Nephron (organoid): ENCODE measurements around the gene GLYATL3.
"Not testable (repeated sequence)": the region's sequence is repeated elsewhere in the genome, so short reads cannot be mapped to it uniquely, and the experiment has no call there.

ENCODE experiments used
- H3K27ac Mint-ChIP-seq, 3 experiments: 2 replicates each; pipeline ENCODE4 v1.8.0; 2020; ENCODE audit warnings: mixed read lengths in 3 of 3, mild to moderate bottlenecking in 2 of 3, moderate library complexity in 1 of 3
- H3K27me3 Mint-ChIP-seq: 2 replicates; pipeline ENCODE4 v1.8.0; 2021; ENCODE audit warnings: low read depth, mild to moderate bottlenecking, moderate library complexity, mixed read lengths
- H3K36me3 Mint-ChIP-seq: 2 replicates; pipeline ENCODE4 v1.8.0; 2020; ENCODE audit warnings: low read depth, mixed read lengths
- H3K4me1 Mint-ChIP-seq: 2 replicates; pipeline ENCODE4 v1.8.0; 2020; ENCODE audit warnings: mixed read lengths
- H3K4me3 Mint-ChIP-seq, 3 experiments: 2 replicates each; pipeline ENCODE4 v1.8.0; 2020; ENCODE audit warnings: mild to moderate bottlenecking in 3 of 3, mixed read lengths in 3 of 3, moderate library complexity in 2 of 3
- H3K9me3 Mint-ChIP-seq: 2 replicates; pipeline ENCODE4 v1.8.0; 2020; ENCODE audit warnings: mixed read lengths
- CTCF ChIP-seq, 3 experiments: fragments of 200-600 bp; sonication (generic); IDR thresholded peaks; one replicate each; pipeline ENCODE4 v1.5.0; 2021; ENCODE audit warnings: antibody characterized with exemption in 3 of 3; ENCODE audit not compliant: unreplicated experiment in 3 of 3

The GLYATL3 gene

GRCh38 chr6:49479308-49479970 lies 20.3 kb upstream of the GLYATL3 start:
- H3K9me3 Mint-ChIP-seq = peaks cover 2% of the 10 kb centered on the region

DNA sequence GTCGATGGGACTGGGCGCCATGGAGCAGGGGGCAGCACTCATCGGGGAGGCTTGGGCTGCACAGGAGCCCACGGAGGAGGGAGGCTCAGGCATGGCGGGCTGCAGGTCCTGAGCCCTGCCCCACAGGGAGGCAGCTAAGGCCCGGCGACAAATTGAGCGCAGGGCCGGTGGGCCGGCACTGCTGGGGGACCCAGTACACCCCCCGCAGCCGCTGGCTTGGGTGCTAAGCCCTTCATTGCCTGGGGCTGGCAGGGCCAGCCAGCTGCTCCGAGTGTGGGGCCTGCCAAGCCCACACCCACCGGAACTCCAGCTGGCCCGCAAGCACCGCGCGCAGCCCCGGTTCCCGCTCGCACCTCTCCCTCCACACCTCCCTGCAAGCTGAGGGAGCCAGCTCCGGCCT lies 17.9 kb upstream of the GLYATL3 start:
- H3K9me3 Mint-ChIP-seq, H3K4me1 Mint-ChIP-seq, H3K27me3 Mint-ChIP-seq, H3K4me3 Mint-ChIP-seq, H3K27ac Mint-ChIP-seq: not testable (repeated sequence)
- H3K36me3 Mint-ChIP-seq = peaks cover 36% of the 10 kb centered on the region

More at GRCh38 chr6:49479308-49479970, 20.3 kb upstream of the GLYATL3 start:
- Mint-ChIP-seq H3K27ac (no peak overlapping the region), H3K4me1 (no peaks in the 10 kb centered on the region), H3K4me3 (no peak overlapping the region), H3K27me3 (no peaks in the 10 kb centered on the region), H3K36me3 (peaks cover 49% of the 10 kb centered on the region)
- no peak for TF ChIP-seq CTCF (IDR thresholded peaks at IDR 0.05; ENCODE audit: unreplicated experiment in 3 of 3)

GRCh38 chr6:49483380-49483779 lies 16.3 kb upstream of the GLYATL3 start:
- not testable (repeated sequence) for H3K4me3 Mint-ChIP-seq, H3K27me3 Mint-ChIP-seq

GRCh38 chr6:49490633-49491032 lies 9.1 kb upstream of the GLYATL3 start:
- H3K4me3 Mint-ChIP-seq = no peak overlapping the region
- no peak for TF ChIP-seq CTCF (IDR thresholded peaks at IDR 0.05; ENCODE audit: unreplicated experiment in 3 of 3)
- no peaks in the 10 kb centered on the region for H3K27me3 Mint-ChIP-seq
- H3K36me3 Mint-ChIP-seq = peaks cover 18% of the 10 kb centered on the region
- no peaks in the 10 kb centered on the region for H3K4me1 Mint-ChIP-seq
- no peak overlapping the region for H3K27ac Mint-ChIP-seq
- no peaks in the 10 kb centered on the region for H3K9me3 Mint-ChIP-seq

More at GRCh38 chr6:49483380-49483779, 16.3 kb upstream of the GLYATL3 start:
- not testable (repeated sequence) for H3K4me1 Mint-ChIP-seq, H3K9me3 Mint-ChIP-seq, H3K27ac Mint-ChIP-seq
- H3K36me3 Mint-ChIP-seq = peaks cover 32% of the 10 kb centered on the region

- Mint-ChIP-seq H3K9me3 (no peaks in the 10 kb centered on the region), H3K36me3 (no peaks in the 10 kb centered on the region), H3K27ac (no peak overlapping the region), H3K4me1 (peaks cover 4% of the 10 kb centered on the region), H3K27me3 (no peaks in the 10 kb centered on the region), H3K4me3 (no peak overlapping the region)
- no peak for TF ChIP-seq CTCF (IDR thresholded peaks at IDR 0.05; ENCODE audit: unreplicated experiment in 3 of 3)
Measured at GRCh38 chr6:49497304-49497703, 2.4 kb upstream of the GLYATL3 start.

DNA sequence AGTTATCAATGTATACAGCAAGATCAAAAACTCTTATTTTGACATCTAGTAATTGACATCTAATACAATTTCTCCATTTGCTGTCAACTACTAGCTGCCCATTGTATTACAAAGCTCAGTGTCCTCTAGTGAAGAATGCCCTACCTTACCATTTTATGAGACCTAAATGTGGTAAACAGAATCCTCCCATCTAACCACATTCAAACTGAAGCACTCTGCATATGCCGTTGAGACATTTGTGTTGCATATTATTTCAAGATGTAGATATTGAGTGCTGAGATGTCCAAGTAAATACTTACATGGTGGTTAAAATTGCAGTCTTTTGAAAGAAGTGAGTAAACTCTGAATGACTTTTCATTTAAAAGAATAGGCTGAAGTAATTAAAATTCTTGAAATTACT lies 597 bp upstream of the GLYATL3 start:
- no peak overlapping the region for H3K4me3 Mint-ChIP-seq
- no peaks in the 10 kb centered on the region for H3K36me3 Mint-ChIP-seq
- H3K9me3 Mint-ChIP-seq = no peaks in the 10 kb centered on the region
- H3K4me1 Mint-ChIP-seq = peaks cover 4% of the 10 kb centered on the region
- H3K27ac Mint-ChIP-seq = no peak overlapping the region
- no peaks in the 10 kb centered on the region for H3K27me3 Mint-ChIP-seq
- no peak for TF ChIP-seq CTCF (IDR thresholded peaks at IDR 0.05; ENCODE audit: unreplicated experiment in 3 of 3)

DNA sequence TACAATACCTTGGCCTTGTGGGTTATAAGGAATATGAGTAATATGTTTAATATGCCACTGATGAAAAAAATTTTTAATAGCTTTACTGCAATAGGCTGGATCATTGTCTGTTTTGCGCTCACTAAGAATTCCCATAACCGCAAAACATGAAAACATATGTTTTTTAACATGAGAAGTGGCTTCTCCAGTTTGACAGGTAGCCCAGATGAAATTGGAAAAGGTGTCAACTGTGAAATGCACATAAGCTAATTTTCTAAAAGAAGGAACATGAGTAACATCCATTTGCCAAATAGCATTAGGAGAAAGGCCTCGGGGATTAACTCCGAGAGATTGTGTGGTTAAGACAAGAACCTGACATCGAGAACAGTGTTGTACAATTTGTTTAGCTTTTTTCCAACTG lies 4.9 kb downstream of the GLYATL3 start:
- Mint-ChIP-seq H3K9me3 (peaks cover 10% of the 10 kb centered on the region), H3K27ac (no peak overlapping the region), H3K4me1 (no peaks in the 10 kb centered on the region), H3K4me3 (no peak overlapping the region), H3K27me3 (peaks cover 3% of the 10 kb centered on the region), H3K36me3 (no peaks in the 10 kb centered on the region)
- no peak for TF ChIP-seq CTCF (IDR thresholded peaks at IDR 0.05; ENCODE audit: unreplicated experiment in 3 of 3)
